ENCODE results near the gene ANTXR2. TPM values are rescaled to one million over a fixed set of nuclear protein-coding genes. Genes with fewer than 3 reads are reported as not detected.

ANTXR2 gene
- total RNA-seq, 4 donors from 2014 or later = 51.8 to 182 (median 144) TPM

- Histone ChIP-seq H3K27ac (peak overlapping the region; percentile 72 to 85), H3K4me3 (no peak overlapping the region), H3K4me1 (peaks cover 0 to 6% of the 10 kb centered on the region in 2 donors), H3K9me3 (no peaks in the 10 kb centered on the region), H3K36me3 (no peaks in the 10 kb centered on the region), H3K27me3 (no peaks in the 10 kb centered on the region)
- TF ChIP-seq POLR2A (IDR thresholded peaks at IDR 0.05) (no peak), CTCF (IDR thresholded peaks at IDR 0.05) (no peak)
- intact Hi-C loops (cut with DNase I; ENCODE audit: low total_unique reads) = no loop called here
- peak in 1 of 2 donors; percentile 30 for DNase-seq
Observed at GRCh38 chr4:80049813-80050534, 23.1 kb downstream of the ANTXR2 start.

GRCh38 chr4:80049402-80049801 lies 23.6 kb downstream of the ANTXR2 start:
- H3K4me1 ChIP-seq = peaks cover 4 to 6% of the 10 kb centered on the region in 2 donors

GRCh38 chr4:80045786-80046185 lies 27.2 kb downstream of the ANTXR2 start:
- no peak for DNase-seq
- Histone ChIP-seq H3K36me3 (no peaks in the 10 kb centered on the region), H3K4me3 (no peak overlapping the region), H3K27ac (peak overlapping the region; percentile 68 to 85), H3K9me3 (no peaks in the 10 kb centered on the region), H3K4me1 (peaks cover 13 to 14% of the 10 kb centered on the region in 2 donors), H3K27me3 (no peaks in the 10 kb centered on the region)
- intact Hi-C loops (cut with DNase I; ENCODE audit: low total_unique reads) = no loop called here
- no peak for TF ChIP-seq POLR2A (IDR thresholded peaks at IDR 0.05)
- TF ChIP-seq CTCF (IDR thresholded peaks at IDR 0.05) = no peak

More at GRCh38 chr4:80049402-80049801, 23.6 kb downstream of the ANTXR2 start:
- TF ChIP-seq CTCF (IDR thresholded peaks at IDR 0.05) (no peak), POLR2A (IDR thresholded peaks at IDR 0.05) (no peak)
- no peak for DNase-seq
- Histone ChIP-seq H3K36me3 (no peaks in the 10 kb centered on the region), H3K27ac (peak overlapping the region; percentile 72 to 85), H3K27me3 (no peaks in the 10 kb centered on the region), H3K9me3 (no peaks in the 10 kb centered on the region), H3K4me3 (no peak overlapping the region)
- intact Hi-C loops (cut with DNase I; ENCODE audit: low total_unique reads) = no loop called here

GRCh38 chr4:80043541-80043940 lies 29.5 kb downstream of the ANTXR2 start:
- no peaks in the 10 kb centered on the region for H3K27me3 ChIP-seq
- no peaks in the 10 kb centered on the region for H3K9me3 ChIP-seq
- no peak overlapping the region for H3K4me3 ChIP-seq
- peak overlapping the region; percentile 68 to 85 for H3K27ac ChIP-seq
- intact Hi-C loops (cut with DNase I; ENCODE audit: low total_unique reads) = no loop called here
- H3K36me3 ChIP-seq = no peaks in the 10 kb centered on the region
- peak in 1 of 2 donors; percentile 33 for DNase-seq
- TF ChIP-seq CTCF (IDR thresholded peaks at IDR 0.05) = no peak
- TF ChIP-seq POLR2A (IDR thresholded peaks at IDR 0.05) = no peak
- H3K4me1 ChIP-seq = peaks cover 13 to 14% of the 10 kb centered on the region in 2 donors

GRCh38 chr4:80042821-80043220 lies 30.2 kb downstream of the ANTXR2 start:
- intact Hi-C loops (cut with DNase I; ENCODE audit: low total_unique reads) = no loop called here
- peak overlapping the region; percentile 68 to 85 for H3K27ac ChIP-seq
- no peaks in the 10 kb centered on the region for H3K9me3 ChIP-seq
- TF ChIP-seq POLR2A (IDR thresholded peaks at IDR 0.05) (no peak), CTCF (IDR thresholded peaks at IDR 0.05) (no peak)
- H3K4me3 ChIP-seq = no peak overlapping the region
- H3K36me3 ChIP-seq = no peaks in the 10 kb centered on the region
- no peak for DNase-seq
- H3K4me1 ChIP-seq = peaks cover 13 to 14% of the 10 kb centered on the region in 2 donors
- no peaks in the 10 kb centered on the region for H3K27me3 ChIP-seq

All from uterus (tissue), 4 donors.